Measurements from ENCODE around the gene RAD9A. TPM values are rescaled to one million over a fixed set of nuclear protein-coding genes. Genes with fewer than 3 reads are reported as not detected.

Gene RAD9A
- total and polyA plus RNA-seq, 4 donors, result 14.1 to 35.9 (median 21.2) TPM

- WGBS, 2 donors, result 65 to 73% methylated on average over 6 of the region's 6 CpGs
Observed at GRCh38 chr11:67387518-67387917, 4.3 kb upstream of the RAD9A start.

GRCh38 chr11:67389477-67389876 is 2.3 kb upstream of the RAD9A start:
- ATAC-seq (ENCODE audit: insufficient read depth, low FRiP score), result no peak

More at GRCh38 chr11:67387518-67387917, 4.3 kb upstream of the RAD9A start:
- peaks cover 0 to 12% (median 5%) of the 10 kb centered on the region in 5 donors for H3K4me1 ChIP-seq (ENCODE audit: control insufficient read depth in 5 of 5, insufficient read depth in 5 of 5, low read length in 5 of 5)
- no peak overlapping the region for H3K27ac ChIP-seq (ENCODE audit: low read depth in 1 of 2, low read length in 1 of 2)
- H3K27me3 ChIP-seq (ENCODE audit: control insufficient read depth in 3 of 3, insufficient read depth in 3 of 3, low read length in 2 of 3), result peaks cover 0 to 6% (median 0%) of the 10 kb centered on the region in 3 donors
- H3K9me3 ChIP-seq (ENCODE audit: control insufficient read depth in 4 of 4, insufficient read depth in 3 of 4, low read length in 3 of 4), result no peaks in the 10 kb centered on the region
- H3K36me3 ChIP-seq (ENCODE audit: control insufficient read depth in 4 of 4, insufficient read depth in 4 of 4, low read length in 4 of 4), result no peaks in the 10 kb centered on the region
- H3K4me3 ChIP-seq, result no peak overlapping the region
- ATAC-seq (ENCODE audit: insufficient read depth, low FRiP score), result no peak
- DNase-seq, result no peak
- no peak overlapping the region for H3K9ac ChIP-seq (ENCODE audit: insufficient read depth in 1 of 2, low read length in 2 of 2)
- no peak for TF ChIP-seq CTCF (IDR thresholded peaks at IDR 0.05; ENCODE audit: control extremely low read depth, extremely low read depth)

GRCh38 chr11:67390947-67391303 is 861 bp upstream of the RAD9A start:
- H3K27ac ChIP-seq (ENCODE audit: low read depth in 1 of 2, low read length in 1 of 2), result peak overlapping the region; percentile 86 to 92
- H3K4me3 ChIP-seq, result peak overlapping the region; percentile 77
- H3K9me3 ChIP-seq (ENCODE audit: control insufficient read depth in 4 of 4, insufficient read depth in 3 of 4, low read length in 3 of 4), result no peaks in the 10 kb centered on the region
- H3K27me3 ChIP-seq (ENCODE audit: control insufficient read depth in 3 of 3, insufficient read depth in 3 of 3, low read length in 2 of 3), result peaks cover 0 to 6% (median 0%) of the 10 kb centered on the region in 3 donors
- WGBS, 2 donors, result 12% methylated on average over 13 to 15 of the region's 15 CpGs
- no peak for TF ChIP-seq CTCF (IDR thresholded peaks at IDR 0.05; ENCODE audit: control extremely low read depth, extremely low read depth)
- H3K36me3 ChIP-seq (ENCODE audit: control insufficient read depth in 4 of 4, insufficient read depth in 4 of 4, low read length in 4 of 4), result peaks cover 0 to 12% (median 1%) of the 10 kb centered on the region in 4 donors
- DNase-seq, result no peak
- no peak for ATAC-seq (ENCODE audit: insufficient read depth, low FRiP score)
- peaks cover 0 to 14% (median 7%) of the 10 kb centered on the region in 5 donors for H3K4me1 ChIP-seq (ENCODE audit: control insufficient read depth in 5 of 5, insufficient read depth in 5 of 5, low read length in 5 of 5)
- H3K9ac ChIP-seq (ENCODE audit: insufficient read depth in 1 of 2, low read length in 2 of 2), result peak overlapping the region in 1 of 2 donors; percentile 34

More at GRCh38 chr11:67389477-67389876, 2.3 kb upstream of the RAD9A start:
- Histone ChIP-seq H3K9me3 (ENCODE audit: control insufficient read depth in 4 of 4, insufficient read depth in 3 of 4, low read length in 3 of 4) (no peaks in the 10 kb centered on the region), H3K4me1 (ENCODE audit: control insufficient read depth in 5 of 5, insufficient read depth in 5 of 5, low read length in 5 of 5) (peaks cover 0 to 14% (median 7%) of the 10 kb centered on the region in 5 donors), H3K27me3 (ENCODE audit: control insufficient read depth in 3 of 3, insufficient read depth in 3 of 3, low read length in 2 of 3) (peaks cover 0 to 6% (median 0%) of the 10 kb centered on the region in 3 donors), H3K4me3 (no peak overlapping the region), H3K9ac (ENCODE audit: insufficient read depth in 1 of 2, low read length in 2 of 2) (no peak overlapping the region), H3K27ac (ENCODE audit: low read depth in 1 of 2, low read length in 1 of 2) (no peak overlapping the region), H3K36me3 (ENCODE audit: control insufficient read depth in 4 of 4, insufficient read depth in 4 of 4, low read length in 4 of 4) (peaks cover 0 to 6% (median 0%) of the 10 kb centered on the region in 4 donors)
- WGBS, 2 donors, result 64 to 79% methylated on average over 6 of the region's 6 CpGs
- peak; percentile 24 for TF ChIP-seq CTCF (IDR thresholded peaks at IDR 0.05; ENCODE audit: control extremely low read depth, extremely low read depth)
- DNase-seq, result peak in 1 of 3 donors; percentile 59

Data from lung (tissue), 12 donors.